GM18507 (cell line): ENCODE data around the gene CTNND1.

Experiments used
- DNase-seq: peaks from one replicate; pipeline ENCODE4 v3.0.0; 2011; ENCODE audit warnings: low read depth; ENCODE audit not compliant: insufficient read length; ENCODE audit errors: extremely low spot score
- FAIRE-seq: peaks from 2 replicates; lab custom pipeline; 2011; peaks lifted over from hg19 to GRCh38; lab: Jason Lieb, UNC

CTNND1 gene

DNA sequence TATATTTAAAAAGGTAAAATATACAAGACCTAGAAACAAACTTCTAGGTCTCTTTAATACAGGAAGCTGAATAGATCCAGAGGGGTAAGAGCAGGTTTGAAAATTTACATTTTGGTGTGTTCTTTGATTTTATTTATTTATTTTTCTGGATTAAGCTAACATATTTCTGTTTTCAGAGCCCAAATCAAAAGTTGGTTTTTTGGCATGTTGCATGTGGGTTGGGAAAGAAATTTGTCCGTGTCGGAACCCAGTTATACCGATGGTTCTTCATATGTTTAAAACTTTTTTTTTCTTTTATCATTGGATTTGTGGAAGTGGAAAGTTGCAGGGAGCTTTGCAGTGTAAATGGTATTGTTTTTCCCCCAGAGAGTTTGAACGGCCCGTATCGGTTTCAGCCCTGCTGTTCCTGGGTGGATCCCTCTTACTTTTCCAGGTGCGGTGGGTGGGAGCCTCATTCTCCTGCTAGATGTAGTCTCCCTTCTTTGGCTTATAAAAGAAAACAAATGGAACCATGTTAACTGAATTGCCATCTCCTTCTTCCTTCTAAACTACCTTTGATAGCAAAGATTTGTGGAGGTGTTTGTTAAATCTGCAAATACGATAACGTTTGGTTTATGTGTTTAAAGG, 746 bp downstream of the CTNND1 start:
- no peak for DNase-seq
- no peak for FAIRE-seq

DNA sequence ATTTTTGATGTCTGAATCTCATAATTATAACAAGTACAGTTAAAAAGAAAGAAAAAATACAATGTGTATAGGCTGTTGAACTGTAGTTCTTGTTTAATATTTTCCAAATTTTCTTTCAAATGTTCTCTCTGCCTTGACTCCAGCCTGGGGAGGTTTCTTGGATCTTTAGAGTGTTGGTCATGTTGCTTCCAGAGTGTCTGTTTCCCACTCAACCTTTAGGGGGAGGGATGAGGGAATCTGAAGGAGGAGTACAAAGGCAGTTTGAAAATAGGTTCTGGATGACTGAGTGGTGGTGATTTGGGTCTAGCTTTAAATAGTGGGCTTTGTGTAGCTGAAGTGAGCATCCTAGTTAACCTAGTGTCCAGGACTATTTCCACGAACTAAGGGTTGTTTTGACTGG, 2.0 kb downstream of the CTNND1 start:
- DNase-seq: no peak
- no peak for FAIRE-seq

DNA sequence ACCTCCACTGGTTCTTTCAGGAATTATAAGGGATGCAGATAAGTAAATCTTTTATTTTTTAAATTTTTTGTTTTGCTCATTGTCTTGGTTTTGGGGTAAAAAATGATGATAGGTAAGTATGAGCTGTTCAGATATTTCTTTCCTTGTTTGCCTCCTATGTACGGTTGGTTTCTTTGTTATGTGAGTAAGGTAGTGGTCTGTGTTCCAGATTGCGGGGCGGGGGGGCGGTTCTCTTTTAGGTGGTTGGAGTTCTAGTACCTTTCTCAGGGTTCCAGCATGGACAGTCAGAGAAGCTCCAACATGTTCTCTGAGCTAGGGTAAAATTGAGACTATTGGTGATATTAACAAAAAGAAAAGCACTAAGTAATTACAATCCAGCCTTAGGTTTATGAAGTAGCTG, 2.4 kb downstream of the CTNND1 start:
- DNase-seq (no peak), FAIRE-seq (no peak)

DNA sequence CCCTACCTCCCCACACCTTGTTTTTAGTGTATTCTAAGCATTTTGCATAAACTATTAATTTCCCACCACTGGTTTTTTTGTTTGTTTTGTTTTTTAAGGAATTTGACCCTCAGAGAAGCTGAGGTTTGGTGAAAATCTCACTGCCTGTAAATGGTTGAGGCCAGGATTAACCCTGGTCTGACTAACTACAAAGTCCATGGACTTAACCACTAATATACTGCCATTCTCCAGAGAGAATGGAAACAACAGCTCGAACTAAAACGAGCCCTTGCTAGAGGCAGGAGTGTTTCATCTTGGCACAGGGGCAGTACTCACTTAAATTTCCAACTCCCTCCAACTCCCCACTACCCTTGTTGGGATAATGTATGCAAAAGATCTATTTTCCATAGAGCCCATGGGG, 3.0 kb downstream of the CTNND1 start:
- FAIRE-seq: no peak
- no peak for DNase-seq

DNA sequence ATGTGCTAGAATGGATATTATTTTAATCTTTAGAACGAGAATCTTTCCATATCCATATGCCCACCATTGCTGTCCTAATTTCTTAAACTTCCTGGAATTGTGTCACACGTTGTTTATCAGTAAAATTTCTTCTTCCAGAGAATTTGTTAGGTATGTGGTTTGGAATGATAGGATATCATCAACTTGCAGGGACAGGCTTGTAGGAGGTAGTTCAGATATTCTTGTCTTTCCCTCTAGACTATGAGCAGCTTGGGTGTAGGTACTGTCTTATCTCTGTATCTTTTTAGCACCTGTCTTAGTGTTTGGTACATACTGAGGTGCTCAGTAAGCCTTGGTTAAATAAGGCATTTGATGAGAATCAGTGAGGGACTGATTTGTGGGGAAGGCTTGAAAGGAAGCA, 3.4 kb downstream of the CTNND1 start:
- FAIRE-seq (no peak), DNase-seq (no peak)

DNA sequence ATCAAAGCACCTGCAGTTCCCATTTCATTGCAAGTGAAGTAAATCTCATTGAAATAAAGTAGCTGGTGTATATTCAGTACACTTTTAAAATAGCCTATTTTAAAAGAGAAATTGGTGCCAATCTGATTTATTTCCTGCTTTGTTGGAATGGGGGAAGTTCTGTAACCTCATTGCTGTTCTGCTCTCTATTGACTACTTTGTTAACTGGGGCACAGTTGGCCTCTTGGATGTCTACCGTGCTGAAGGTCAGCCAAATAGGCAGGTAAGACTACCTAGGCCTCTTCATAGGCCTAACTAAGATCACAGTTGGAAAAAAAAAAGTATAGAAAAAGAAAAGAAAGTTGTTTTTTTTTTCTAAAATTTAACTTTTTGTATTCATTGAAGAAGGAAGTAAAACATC, 9.2 kb downstream of the CTNND1 start:
- DNase-seq: no peak
- no peak for FAIRE-seq

DNA sequence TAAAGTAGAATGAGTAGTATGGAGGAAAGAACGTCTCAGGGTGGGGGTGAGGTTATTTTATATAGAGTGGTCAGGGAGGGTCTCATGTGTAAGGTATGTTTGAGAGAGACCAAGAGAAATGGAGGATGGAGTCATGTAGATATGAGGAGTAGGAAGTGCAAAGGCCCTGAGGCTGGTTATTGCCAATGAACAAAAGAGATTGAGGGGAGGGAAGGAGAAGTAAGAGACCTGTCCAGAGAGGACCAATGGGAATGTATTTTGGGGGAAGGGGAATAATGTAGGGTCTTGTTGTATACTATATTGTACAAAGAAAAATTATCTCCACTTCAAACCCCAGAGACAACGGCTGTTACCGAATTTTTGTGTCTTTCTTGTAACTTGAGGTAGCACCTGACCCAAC, 9.8 kb downstream of the CTNND1 start:
- FAIRE-seq (no peak), DNase-seq (no peak)

DNA sequence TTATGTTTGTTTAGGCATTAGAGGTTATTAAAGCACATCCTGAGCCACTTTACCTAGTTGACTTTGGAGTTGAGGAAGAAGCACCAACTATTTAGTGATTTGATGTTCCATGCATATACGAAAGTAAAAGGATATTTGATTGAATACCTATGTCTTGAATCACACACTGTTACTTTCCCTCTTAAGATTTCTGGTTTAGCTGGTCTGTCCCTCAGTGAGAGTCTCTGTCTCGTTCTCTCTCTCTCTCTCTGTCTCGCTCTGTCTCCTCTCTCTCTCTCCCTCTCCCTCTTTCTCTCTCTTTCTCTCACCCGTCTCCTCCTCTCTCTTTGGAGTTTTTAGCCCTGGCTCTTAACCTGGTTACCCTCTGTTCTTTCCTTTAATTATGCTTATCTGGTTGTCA, 11.0 kb downstream of the CTNND1 start:
- no peak for FAIRE-seq

DNA sequence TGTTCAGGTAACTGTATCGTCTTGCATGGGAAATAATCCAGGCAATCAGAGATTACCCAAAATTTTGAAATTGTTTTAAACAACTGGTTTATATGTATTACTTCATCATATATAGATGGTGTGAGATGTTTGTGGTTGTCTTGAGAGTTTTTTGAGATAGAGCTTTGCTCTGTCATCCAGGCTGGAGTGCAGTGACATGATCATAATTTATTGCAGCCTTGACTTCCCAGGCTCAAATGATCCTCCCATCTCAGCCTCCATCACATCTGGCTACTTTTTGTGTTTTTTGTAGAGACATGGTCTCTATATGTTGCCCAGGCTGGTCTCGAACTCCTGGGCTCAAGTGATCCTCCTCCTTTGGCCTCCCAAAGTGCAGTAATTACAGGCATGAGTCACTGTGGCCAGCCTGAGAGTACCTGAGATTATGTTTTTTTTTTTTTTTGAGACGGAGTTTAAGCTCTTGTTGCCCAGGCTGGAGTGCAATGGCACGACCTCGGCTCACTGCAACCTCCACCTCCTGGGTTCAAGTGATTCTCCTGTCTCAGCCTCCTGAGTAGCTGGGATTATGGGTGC, 11.5 kb downstream of the CTNND1 start:
- no peak for DNase-seq
- no peak for FAIRE-seq

More for the DNA sequence above, 11.0 kb downstream of the CTNND1 start:
- DNase-seq: no peak

DNA sequence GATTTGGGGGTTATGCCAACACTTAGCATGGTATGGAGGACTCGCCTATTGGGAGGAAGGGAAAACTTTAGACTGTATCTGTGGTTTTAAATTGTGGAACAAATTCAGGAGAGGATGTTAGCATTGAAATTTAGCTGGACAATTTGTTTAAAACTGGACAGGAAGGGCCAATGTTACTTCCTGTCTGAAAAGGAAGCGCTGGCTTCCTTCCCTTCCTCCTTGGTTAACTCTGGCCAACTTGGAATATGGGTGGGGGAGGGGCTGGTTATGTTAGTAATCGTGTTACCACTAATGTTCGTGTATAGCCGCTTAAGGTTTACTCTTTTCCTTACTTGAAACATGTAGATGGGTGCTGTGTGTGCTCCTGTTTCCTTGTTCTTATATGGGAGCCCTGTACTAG, 13.9 kb downstream of the CTNND1 start:
- FAIRE-seq (no peak), DNase-seq (no peak)

DNA sequence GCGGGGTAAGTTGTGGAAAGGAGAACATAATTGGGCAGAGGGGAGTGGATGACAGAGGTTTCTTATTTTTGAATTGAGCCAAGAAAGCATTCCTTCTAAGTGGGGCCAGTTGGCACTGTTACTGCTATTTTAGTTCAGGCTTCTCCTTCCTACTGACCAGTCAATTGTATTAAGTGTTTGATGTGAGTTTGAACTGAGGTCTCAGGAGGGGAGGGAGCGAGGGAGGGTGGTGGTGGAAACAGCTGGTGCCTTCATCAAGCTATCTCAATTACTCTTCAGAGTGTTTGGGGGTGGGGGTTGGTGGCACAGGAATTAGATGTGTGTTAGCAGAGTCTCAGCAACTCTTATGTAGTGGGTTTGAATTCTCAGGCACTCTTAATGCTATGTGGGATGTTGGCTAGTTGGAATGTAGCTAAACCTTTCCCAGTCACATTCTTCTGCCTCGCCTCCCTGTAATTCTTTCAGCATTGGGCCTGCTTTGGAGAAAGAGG, 14.5 kb downstream of the CTNND1 start:
- no peak for FAIRE-seq
- DNase-seq: no peak

DNA sequence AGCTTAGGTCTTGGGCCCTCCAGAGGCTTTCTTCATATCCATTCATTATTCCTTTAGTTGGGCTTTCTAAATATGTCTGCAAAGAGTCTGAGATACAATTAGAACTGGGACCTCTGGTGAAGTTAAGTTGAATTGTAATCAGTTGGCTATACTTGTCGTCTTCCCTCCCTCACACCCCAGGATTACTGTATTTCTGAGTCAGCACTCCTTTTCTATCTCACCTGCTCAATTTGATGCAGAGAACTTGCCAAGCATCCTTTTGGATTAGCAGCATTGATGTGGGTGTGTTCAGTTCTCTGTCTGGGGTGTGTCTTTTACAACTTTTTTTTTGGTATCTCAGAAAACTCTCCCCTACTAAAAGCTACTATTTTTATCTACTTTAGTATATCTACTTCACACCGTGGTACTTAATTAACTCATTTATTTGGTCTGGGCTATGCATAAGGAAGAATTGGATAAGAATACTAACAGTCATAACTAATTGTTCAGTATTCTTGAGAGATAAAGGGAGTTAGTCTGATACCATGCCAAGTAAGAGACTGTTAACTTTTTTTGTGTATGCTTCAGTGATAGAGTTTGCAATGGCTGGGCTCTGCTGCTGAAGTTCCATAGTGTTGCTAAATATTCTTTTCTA, 15.1 kb downstream of the CTNND1 start:
- no peak for DNase-seq
- FAIRE-seq: no peak

DNA sequence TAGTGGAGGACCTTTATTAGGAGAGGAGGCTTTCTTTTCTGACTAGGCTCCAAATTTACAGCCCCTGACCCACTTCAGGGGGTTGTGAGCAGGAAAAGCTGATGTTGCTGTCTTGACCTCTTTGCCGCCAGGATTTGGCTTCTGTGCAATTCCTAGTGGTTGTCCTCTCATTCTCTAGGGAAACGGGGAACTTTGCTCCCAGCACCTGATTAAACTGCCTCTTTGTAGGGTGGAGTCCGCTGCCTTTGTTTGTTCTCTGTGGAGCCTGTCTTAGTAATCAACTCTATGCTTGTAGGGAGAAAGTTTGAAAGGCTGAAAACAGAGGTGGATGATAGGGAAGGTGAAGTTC, 16.3 kb downstream of the CTNND1 start:
- DNase-seq: no peak

DNA sequence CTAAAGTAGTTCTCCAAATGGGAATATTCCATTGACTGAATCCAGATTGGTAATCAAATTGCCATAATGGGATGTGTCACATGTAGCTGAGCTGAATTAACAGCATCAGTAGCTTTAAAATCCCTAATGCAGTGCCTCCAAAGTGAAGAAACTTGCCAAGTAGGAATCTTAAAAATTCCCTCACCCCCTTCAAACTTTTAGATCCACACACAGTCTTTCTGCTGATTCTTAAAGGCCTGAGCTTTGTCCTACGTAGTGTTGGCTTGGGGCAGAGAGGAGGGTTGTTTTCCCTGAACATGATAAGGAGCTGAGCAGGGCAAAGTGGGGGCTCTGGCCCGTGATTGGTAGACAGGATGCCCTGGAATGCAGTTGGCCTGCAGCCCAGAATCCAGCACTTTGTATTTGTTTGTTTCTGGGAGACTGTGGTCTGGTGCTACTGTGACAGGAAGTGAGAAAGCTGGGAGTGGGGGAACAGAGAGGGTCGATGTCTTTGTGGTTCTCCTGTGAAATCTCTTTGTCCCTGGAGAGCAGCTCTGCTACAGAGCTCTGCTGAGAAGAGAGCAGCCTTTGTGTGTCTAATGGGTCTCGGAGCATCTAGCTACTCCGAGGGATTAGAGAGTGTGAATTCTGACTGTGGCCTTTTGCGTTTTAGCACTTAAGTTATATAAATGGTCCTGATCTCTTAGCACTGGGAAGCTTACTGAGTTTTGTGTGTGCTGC, 16.9 kb downstream of the CTNND1 start:
- FAIRE-seq: no peak
- DNase-seq: no peak

More for the DNA sequence above, 16.3 kb downstream of the CTNND1 start:
- FAIRE-seq: no peak

DNA sequence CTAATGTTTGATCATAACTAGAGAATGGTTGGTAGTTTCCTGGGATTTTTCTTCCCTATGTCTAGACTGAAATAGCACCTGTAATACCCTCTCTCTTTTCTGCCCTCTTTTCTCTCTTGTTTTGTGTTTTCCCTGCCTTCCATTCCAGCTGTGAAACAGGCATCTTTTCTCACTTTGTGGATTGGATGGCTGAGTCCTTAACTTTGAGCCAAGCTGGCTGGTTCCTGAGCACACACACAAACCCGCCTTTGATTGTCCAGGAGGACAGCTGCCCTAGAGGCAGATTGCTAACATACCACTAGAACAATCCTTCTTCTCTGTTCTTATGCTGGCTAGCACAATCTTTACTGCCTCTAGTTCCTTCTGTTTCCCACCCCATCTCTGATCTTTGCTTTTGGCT, 17.7 kb downstream of the CTNND1 start:
- FAIRE-seq (no peak), DNase-seq (no peak)

DNA sequence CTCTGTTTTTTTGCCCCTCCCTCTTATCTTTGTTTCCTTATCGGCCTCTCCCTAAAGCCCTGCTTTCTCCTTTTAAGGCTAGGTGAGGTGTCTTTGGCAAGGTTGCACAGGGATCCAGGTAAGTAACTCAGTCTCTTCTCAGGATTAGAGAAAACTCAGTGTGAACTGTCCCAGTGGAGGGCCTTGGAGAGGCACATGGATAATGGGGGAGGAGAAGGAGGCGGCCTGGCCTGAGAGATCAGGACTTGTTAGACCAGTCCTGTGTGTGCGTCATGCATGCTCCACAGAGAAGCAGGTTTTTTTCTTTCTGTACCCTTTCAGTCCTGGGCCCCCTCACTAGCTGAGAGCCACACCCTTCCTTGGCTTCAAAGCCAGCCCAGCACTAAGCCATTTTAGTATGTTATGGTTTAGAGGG, 19.9 kb downstream of the CTNND1 start:
- no peak for DNase-seq

DNA sequence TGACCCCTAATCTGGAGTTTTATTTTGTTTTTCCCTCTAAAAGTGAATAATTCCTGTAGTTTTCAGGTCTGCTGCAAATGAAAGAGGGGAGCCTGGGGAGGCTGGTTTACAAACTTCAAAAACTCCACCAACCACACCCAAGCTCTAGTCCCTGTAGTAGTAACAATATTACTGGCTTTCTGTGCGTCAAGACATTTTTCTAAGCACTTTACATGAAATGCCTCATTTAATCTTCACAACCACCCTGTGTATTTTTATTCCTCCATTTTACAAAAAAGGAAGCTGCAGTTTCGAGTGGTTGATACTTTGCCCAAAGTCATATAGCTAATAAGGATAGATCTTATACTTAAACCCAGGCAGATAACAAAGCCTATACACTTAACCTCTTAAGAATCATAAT, 23.5 kb downstream of the CTNND1 start:
- DNase-seq (no peak), FAIRE-seq (peak; percentile 35)

More for the DNA sequence above, 19.9 kb downstream of the CTNND1 start:
- no peak for FAIRE-seq

DNA sequence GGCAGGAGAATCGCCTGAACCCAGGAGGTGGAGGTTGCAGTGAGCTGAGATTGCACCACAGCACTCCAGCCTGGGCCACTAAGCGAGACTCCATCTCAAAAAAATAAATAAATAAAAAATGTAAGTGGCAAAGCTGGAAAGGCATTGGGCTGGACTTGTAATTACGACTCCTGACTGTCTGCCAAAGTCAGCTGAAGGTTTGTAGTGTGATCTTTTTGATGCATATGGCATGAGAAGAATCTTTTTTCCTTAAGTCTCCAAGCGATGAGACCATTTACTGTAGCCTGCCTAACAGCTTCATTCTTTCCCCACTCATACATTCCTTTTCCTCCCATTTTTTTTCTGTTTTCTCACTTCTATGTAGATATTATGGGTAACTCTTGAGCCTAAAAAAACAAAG, 24.8 kb downstream of the CTNND1 start:
- DNase-seq: no peak
- no peak for FAIRE-seq

DNA sequence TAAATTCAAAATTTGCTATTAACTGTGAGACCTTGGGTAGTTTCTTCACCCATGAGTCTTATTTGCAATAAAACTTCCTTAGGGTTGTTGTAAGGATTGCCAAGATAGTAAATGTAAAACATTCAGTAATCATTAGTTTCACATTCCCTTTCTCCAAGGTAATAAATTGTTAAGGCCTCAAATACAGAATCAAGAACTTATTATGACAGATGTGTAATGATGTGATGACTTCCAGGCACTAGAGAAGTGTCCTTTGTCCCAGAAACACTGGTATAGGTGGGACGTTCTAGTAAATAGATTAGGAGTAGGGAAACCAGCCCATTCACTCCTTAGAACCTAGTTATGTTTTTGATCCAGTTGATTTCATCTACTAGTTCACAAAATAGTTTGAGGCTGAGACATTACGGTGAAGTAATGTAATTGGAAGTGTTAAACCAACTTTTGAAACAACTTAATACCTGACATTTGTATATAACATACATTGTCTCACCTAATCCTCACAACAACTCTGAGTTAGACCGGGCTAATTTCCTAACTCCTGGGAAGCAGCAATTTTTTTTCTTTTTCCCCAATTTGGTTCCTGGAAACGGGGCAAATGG, 25.5 kb downstream of the CTNND1 start:
- FAIRE-seq (no peak), DNase-seq (no peak)
